ENCODE measurements around the gene COL13A1. TPM values are rescaled to one million over a fixed set of nuclear protein-coding genes. Genes with fewer than 3 reads are reported as not detected.
A peak's percentile ranks its signal among the peaks of the same experiment; 100 is the strongest.

Gene COL13A1
- total RNA-seq, 4 donors from 2014 or later, result 1.2 to 6.8 (median 3.9) TPM

DNA sequence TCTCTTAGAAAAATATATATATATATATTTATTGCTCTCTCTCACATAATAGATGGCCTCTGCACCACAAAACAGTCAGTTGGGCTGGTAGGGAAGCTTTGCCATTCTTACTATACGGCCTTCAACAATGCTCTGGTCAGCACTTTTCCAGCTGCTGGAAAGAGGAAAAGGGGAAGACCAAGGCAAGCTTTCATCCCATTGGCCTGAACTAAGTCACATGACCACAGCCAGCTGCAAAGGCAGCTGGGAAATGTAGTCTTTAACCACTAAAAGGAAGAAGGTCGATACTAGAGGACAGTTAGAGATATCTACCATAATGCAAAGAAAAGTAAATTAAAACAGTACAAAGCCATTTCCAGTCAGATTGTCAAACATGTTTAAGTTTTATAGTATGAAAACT, 192.6 kb downstream of the COL13A1 start:
- Histone ChIP-seq H3K4me1 (no peaks in the 10 kb centered on the region), H3K36me3 (no peaks in the 10 kb centered on the region), H3K27me3 (no peaks in the 10 kb centered on the region), H3K9me3 (no peaks in the 10 kb centered on the region), H3K27ac (no peak overlapping the region), H3K4me3 (no peak overlapping the region)
- peak; percentile 46 for ATAC-seq
- TF ChIP-seq POLR2AphosphoS5 (IDR thresholded peaks at IDR 0.05), result no peak
- TF ChIP-seq, protein P1, sequence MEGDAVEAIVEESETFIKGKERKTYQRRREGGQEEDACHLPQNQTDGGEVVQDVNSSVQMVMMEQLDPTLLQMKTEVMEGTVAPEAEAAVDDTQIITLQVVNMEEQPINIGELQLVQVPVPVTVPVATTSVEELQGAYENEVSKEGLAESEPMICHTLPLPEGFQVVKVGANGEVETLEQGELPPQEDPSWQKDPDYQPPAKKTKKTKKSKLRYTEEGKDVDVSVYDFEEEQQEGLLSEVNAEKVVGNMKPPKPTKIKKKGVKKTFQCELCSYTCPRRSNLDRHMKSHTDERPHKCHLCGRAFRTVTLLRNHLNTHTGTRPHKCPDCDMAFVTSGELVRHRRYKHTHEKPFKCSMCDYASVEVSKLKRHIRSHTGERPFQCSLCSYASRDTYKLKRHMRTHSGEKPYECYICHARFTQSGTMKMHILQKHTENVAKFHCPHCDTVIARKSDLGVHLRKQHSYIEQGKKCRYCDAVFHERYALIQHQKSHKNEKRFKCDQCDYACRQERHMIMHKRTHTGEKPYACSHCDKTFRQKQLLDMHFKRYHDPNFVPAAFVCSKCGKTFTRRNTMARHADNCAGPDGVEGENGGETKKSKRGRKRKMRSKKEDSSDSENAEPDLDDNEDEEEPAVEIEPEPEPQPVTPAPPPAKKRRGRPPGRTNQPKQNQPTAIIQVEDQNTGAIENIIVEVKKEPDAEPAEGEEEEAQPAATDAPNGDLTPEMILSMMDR (IDR thresholded peaks at IDR 0.05), result no peak
- TF ChIP-seq EP300 (IDR thresholded peaks at IDR 0.05), result no peak
- 41 to 45% methylated on average over 1 to 2 of the region's 2 CpGs for WGBS, 2 donors (ENCODE audit: low coverage in 1 of 2)

DNA sequence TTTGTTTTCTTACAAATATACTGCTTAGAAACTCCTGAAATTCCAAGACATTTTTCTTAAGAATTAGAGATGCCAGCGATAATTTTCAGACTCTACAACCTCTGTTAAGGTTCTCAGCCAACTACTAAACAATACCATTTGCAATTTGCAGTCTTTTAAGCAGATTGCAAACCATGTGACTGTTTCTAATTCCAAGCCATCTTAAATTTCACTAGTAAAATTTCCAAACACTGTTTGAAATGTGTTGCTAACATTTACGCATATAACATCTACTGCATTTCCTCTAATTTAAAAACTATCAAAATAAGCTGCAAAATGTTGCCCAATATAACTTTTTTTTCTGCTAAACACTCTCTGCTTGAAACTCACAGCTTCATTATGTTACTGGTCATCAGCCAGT, 194.9 kb downstream of the COL13A1 start:
- peaks cover 4% of the 10 kb centered on the region for H3K27me3 ChIP-seq
- no peak overlapping the region for H3K27ac ChIP-seq
- no peaks in the 10 kb centered on the region for H3K4me1 ChIP-seq
- H3K36me3 ChIP-seq, result no peaks in the 10 kb centered on the region
- no peak overlapping the region for H3K4me3 ChIP-seq
- ATAC-seq, result no peak
- no peaks in the 10 kb centered on the region for H3K9me3 ChIP-seq
- TF ChIP-seq, protein P1 (IDR thresholded peaks at IDR 0.05), result no peak
- TF ChIP-seq EP300 (IDR thresholded peaks at IDR 0.05) (no peak), POLR2AphosphoS5 (IDR thresholded peaks at IDR 0.05) (no peak), POLR2A (IDR thresholded peaks at IDR 0.05) (no peak)
- 61 to 70% methylated on average over 2 of the region's 2 CpGs for WGBS, 2 donors (ENCODE audit: low coverage in 1 of 2)

DNA sequence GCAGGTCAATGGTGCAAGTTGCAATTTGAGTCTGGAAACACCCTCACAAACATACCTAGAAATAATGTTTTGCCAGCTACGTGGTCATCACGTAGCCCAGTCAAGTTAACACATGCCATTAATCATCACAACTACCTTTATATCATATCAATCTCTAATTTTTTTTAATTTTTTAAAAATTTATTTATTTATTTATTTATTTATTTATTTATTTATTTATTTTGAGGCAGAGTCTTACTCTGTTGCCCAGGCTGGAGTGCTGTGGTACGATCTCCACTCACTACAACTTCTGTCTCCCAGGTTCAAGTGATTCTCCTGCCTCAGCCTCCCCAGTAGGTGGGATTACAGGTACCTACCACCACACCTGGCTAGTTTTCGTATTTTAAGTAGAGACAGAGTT, 198.6 kb downstream of the COL13A1 start:
- no peak for ATAC-seq
- TF ChIP-seq POLR2A (IDR thresholded peaks at IDR 0.05) (no peak), POLR2AphosphoS5 (IDR thresholded peaks at IDR 0.05) (no peak), EP300 (IDR thresholded peaks at IDR 0.05) (no peak)
- TF ChIP-seq, protein P1 (IDR thresholded peaks at IDR 0.05), result no peak
- H3K27me3 ChIP-seq, result peaks cover 4% of the 10 kb centered on the region
- WGBS, 2 donors (ENCODE audit: low coverage in 1 of 2), result 92% methylated on average over 4 of the region's 4 CpGs
- no peaks in the 10 kb centered on the region for H3K36me3 ChIP-seq
- no peak overlapping the region for H3K4me3 ChIP-seq
- no peak overlapping the region for H3K27ac ChIP-seq
- H3K9me3 ChIP-seq, result no peaks in the 10 kb centered on the region
- no peaks in the 10 kb centered on the region for H3K4me1 ChIP-seq

DNA sequence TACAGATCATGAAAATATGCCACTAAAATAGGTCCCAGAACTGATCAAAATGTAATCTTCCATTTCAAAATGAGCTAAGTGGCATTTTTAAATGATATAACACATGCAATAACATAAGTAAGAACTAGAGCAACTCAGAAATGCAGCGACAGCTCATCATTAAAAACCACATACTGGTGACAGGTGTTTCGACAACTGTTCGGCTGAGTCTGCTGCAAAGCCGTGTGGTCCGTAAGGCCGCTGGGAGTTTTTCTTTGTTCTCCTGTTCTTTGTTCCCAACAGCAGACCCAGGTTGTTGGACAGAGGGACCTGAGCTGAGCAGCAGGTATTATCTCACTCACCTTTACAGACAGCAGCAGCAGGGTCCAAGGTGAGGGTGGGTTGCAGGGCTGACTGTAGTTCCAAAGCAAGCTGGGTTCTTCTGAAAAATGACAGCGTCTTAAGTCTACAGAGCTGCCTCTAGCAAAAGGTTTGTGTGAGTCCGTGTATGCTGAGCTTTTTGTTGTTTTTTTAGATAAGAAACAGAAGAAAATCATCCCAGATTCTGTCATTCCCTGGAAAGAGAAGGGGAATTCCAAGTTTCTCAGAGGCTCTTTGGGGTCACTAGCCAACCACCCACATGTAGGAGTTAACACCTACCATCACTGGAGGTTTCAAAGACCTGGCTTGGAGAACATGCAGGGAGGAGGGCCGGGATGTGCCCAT, 205.6 kb downstream of the COL13A1 start:
- 79 to 90% methylated on average over 7 of the region's 9 CpGs for WGBS, 2 donors (ENCODE audit: low coverage in 1 of 2)
- no peaks in the 10 kb centered on the region for H3K27me3 ChIP-seq
- no peaks in the 10 kb centered on the region for H3K4me1 ChIP-seq
- H3K27ac ChIP-seq, result no peak overlapping the region
- no peaks in the 10 kb centered on the region for H3K36me3 ChIP-seq
- H3K9me3 ChIP-seq, result no peaks in the 10 kb centered on the region
- TF ChIP-seq POLR2AphosphoS5 (IDR thresholded peaks at IDR 0.05) (no peak), EP300 (IDR thresholded peaks at IDR 0.05) (no peak), POLR2A (IDR thresholded peaks at IDR 0.05) (no peak)
- TF ChIP-seq, protein P1 (IDR thresholded peaks at IDR 0.05), result no peak
- no peak overlapping the region for H3K4me3 ChIP-seq
- ATAC-seq, result no peak

Other genes starting within 250 kb of the COL13A1 start
- gene NEUROG3, start 228.5 kb upstream of the COL13A1 start, total RNA-seq, result under 1 TPM in 1 of 4 donors, not detected in 3; 0.54 TPM
- gene FAM241B, start 171.7 kb upstream of the COL13A1 start, total RNA-seq, result 1 to 10 TPM in 3 of 4 donors, under 1 TPM in 1; 0.81 to 7.9 (median 5.9) TPM